Caco-2 (cell line): ENCODE data around the gene PRDX6. TPM values are rescaled to one million over a fixed set of nuclear protein-coding genes. Genes with fewer than 3 reads are reported as not detected.
"Not testable (repeated sequence)": the region's sequence is repeated elsewhere in the genome, so short reads cannot be mapped to it uniquely, and the experiment has no call there.

ENCODE experiments used
- BruUV-seq: library from RNA; stranded (reverse); fragments of 400-500 nt; replicated peaks from 2 replicates; lab custom pipeline; 2021; lab: Mats Ljungman, UMichigan
- CTCF ChIA-PET: fragments of 300-600 bp; sonication (Branson Sonifier 250); formaldehyde crosslinking; loops from one replicate; lab custom pipeline; 2022; ENCODE audit warnings: antibody characterized with exemption; lab: Charles Lee
- POLR2A ChIA-PET: fragments of 300-600 bp; sonication (Branson Sonifier 250); formaldehyde crosslinking; loops from one replicate; lab custom pipeline; 2022; ENCODE audit warnings: antibody characterized with exemption; lab: Charles Lee
- DNase-seq, 2 experiments: peaks; one replicate each; pipeline versions ENCODE4 v3.0.0 to v3.0.0-alpha.2; 2020 to 2022
- H3K27me3 ChIP-seq: replicated peaks from 2 replicates; pipeline ENCODE4 v1.6.0; 2011; ENCODE audit warnings: low read length; ENCODE audit not compliant: control insufficient read depth, insufficient read depth
- H3K36me3 ChIP-seq: 2 replicates; pipeline ENCODE4 v1.5.1; 2011; ENCODE audit warnings: low read length; ENCODE audit not compliant: control insufficient read depth, insufficient read depth
- H3K4me1 ChIP-seq: fragments of 250-450 bp; sonication (Bioruptor Pico); 2 replicates; pipeline ENCODE4 v1.5.1; 2020; ENCODE audit warnings: mild to moderate bottlenecking
- H3K4me3 ChIP-seq: 2 replicates; pipeline ENCODE4 v1.5.1; 2011; ENCODE audit warnings: low read depth, mild to moderate bottlenecking, control low read depth, low read length
- H3K9me3 ChIP-seq: fragments of 250-450 bp; sonication (Bioruptor Pico); 2 replicates; pipeline ENCODE4 v1.5.1; 2020; ENCODE audit warnings: mild to moderate bottlenecking, moderate library complexity
- H3K27ac Mint-ChIP-seq: one replicate; pipeline ENCODE4 v1.8.0; 2022; ENCODE audit warnings: mixed read lengths; ENCODE audit not compliant: unreplicated experiment
- H3K27me3 Mint-ChIP-seq: one replicate; pipeline ENCODE4 v1.8.0; 2022; ENCODE audit warnings: mixed read lengths; ENCODE audit not compliant: insufficient read depth, unreplicated experiment
- H3K36me3 Mint-ChIP-seq: one replicate; pipeline ENCODE4 v1.8.0; 2022; ENCODE audit warnings: mild to moderate bottlenecking, mixed read lengths; ENCODE audit not compliant: insufficient read depth, unreplicated experiment
- H3K4me1 Mint-ChIP-seq: one replicate; pipeline ENCODE4 v1.8.0; 2022; ENCODE audit warnings: low read depth, mixed read lengths; ENCODE audit not compliant: unreplicated experiment
- H3K4me3 Mint-ChIP-seq: one replicate; pipeline ENCODE4 v1.8.0; 2022; ENCODE audit warnings: mild to moderate bottlenecking, moderate library complexity, mixed read lengths; ENCODE audit not compliant: unreplicated experiment
- H3K9me3 Mint-ChIP-seq: one replicate; pipeline ENCODE4 v1.8.0; 2022; ENCODE audit warnings: mixed read lengths; ENCODE audit not compliant: unreplicated experiment
- CTCF ChIP-seq, 2 experiments: fragments of 200-600 bp in 1 of 2; IDR thresholded peaks; 1 replicate in 1 of 2; 2 replicates in 1 of 2; pipeline versions ENCODE4 v1.5.1 to v1.8.0; 2011 to 2022; ENCODE audit warnings: antibody characterized with exemption in 1 of 2, control low read depth in 1 of 2, inconsistent platforms in 1 of 2, low read depth in 1 of 2, low read length in 1 of 2, mild to moderate bottlenecking in 1 of 2, moderate library complexity in 1 of 2; ENCODE audit not compliant: insufficient read depth in 1 of 2, severe bottlenecking in 1 of 2, unreplicated experiment in 1 of 2
- intact Hi-C: fragments of 100-400 bp; cut with micrococcal nuclease; formaldehyde crosslinking; loops from one replicate; pipeline ENCODE4 v1.10.0; 2022; ENCODE audit not compliant: unreplicated experiment
- total RNA-seq: library from RNA; stranded (reverse); gene quantifications from 2 replicates; pipeline ENCODE4 v1.2.3, GENCODE V29; 2022

The PRDX6 gene
- total RNA-seq, 1 experiment from 2014 or later = 540 TPM

- Histone ChIP-seq H3K4me3 (no peak overlapping the region), H3K27me3 (no peaks in the 10 kb centered on the region), H3K36me3 (peaks cover 5% of the 10 kb centered on the region), H3K4me1 (peaks cover 22% of the 10 kb centered on the region), H3K9me3 (peaks cover 20% of the 10 kb centered on the region)
- Mint-ChIP-seq H3K9me3 (peaks cover 8% of the 10 kb centered on the region), H3K4me3 (peak overlapping the region; percentile 93), H3K4me1 (peaks cover 23% of the 10 kb centered on the region), H3K36me3 (peaks cover 66% of the 10 kb centered on the region), H3K27me3 (no peaks in the 10 kb centered on the region), H3K27ac (peak overlapping the region; percentile 97)
- CTCF ChIA-PET = no interaction called here
- DNase-seq = no peak
- intact Hi-C loops = loop anchor here (1.0 to 10.0 kb wide), 4 partner anchors 42 to 761 kb away; partner anchors contain the start of genes CENPL, DARS2 and ZBTB37
- POLR2A ChIA-PET = interaction anchor here (0.6 kb wide), 1 partner anchor 685 kb away, joined by 5 read pairs; no protein-coding TSS in a partner anchor
- TF ChIP-seq CTCF (IDR thresholded peaks at IDR 0.05; ENCODE audit: insufficient read depth in 1 of 2, low read depth in 1 of 2, low read length in 1 of 2, severe bottlenecking in 1 of 2, unreplicated experiment in 1 of 2) = no peak
- no TSS peak for BruUV-seq
Observed at GRCh38 chr1:173473599-173474011, 3.5 kb upstream of the PRDX6 start.

- Mint-ChIP-seq H3K9me3 (peaks cover 8% of the 10 kb centered on the region), H3K27ac (peak overlapping the region; percentile 97), H3K36me3 (peaks cover 67% of the 10 kb centered on the region), H3K27me3 (no peaks in the 10 kb centered on the region), H3K4me3 (peak overlapping the region; percentile 93), H3K4me1 (peaks cover 27% of the 10 kb centered on the region)
- H3K4me3 ChIP-seq = peak overlapping the region; percentile 4; the same call in 1 of the 2 replicates
- H3K27me3 ChIP-seq = no peaks in the 10 kb centered on the region
- BruUV-seq = no TSS peak
- H3K4me1 ChIP-seq = peaks cover 28% of the 10 kb centered on the region
- H3K9me3 ChIP-seq = peaks cover 20% of the 10 kb centered on the region
- peaks cover 5% of the 10 kb centered on the region for H3K36me3 ChIP-seq
- no peak for TF ChIP-seq CTCF (IDR thresholded peaks at IDR 0.05; ENCODE audit: insufficient read depth in 1 of 2, low read depth in 1 of 2, low read length in 1 of 2, severe bottlenecking in 1 of 2, unreplicated experiment in 1 of 2)
- ChIA-PET CTCF (no interaction called here), POLR2A (interaction anchor here (0.6 kb wide), 1 partner anchor 685 kb away, joined by 5 read pairs; no protein-coding TSS in a partner anchor)
- intact Hi-C loops = loop anchor here (1.0 to 10.0 kb wide), 4 partner anchors 43 to 761 kb away; partner anchors contain the start of genes CENPL, DARS2 and ZBTB37
- peak in 1 of 2 experiments; percentile 76 for DNase-seq
Observed at GRCh38 chr1:173474097-173474779, 2.9 kb upstream of the PRDX6 start.

- H3K27me3 ChIP-seq, H3K27me3 Mint-ChIP-seq, CTCF ChIA-PET, H3K9me3 Mint-ChIP-seq, BruUV-seq, H3K36me3 ChIP-seq: not testable (repeated sequence)
- H3K9me3 ChIP-seq = peaks cover 17% of the 10 kb centered on the region
- peaks cover 32% of the 10 kb centered on the region for H3K4me1 ChIP-seq
- H3K4me1 Mint-ChIP-seq = peaks cover 34% of the 10 kb centered on the region
- peak; percentile 78 to 85 for DNase-seq
- H3K36me3 Mint-ChIP-seq = peaks cover 70% of the 10 kb centered on the region
- peak overlapping the region; percentile 93 for H3K4me3 Mint-ChIP-seq
- H3K27ac Mint-ChIP-seq = peak overlapping the region; percentile 97
- intact Hi-C loops = loop anchor here (1.0 to 10.0 kb wide), 5 partner anchors 44 to 760 kb away; partner anchors contain the start of genes CENPL, DARS2, RC3H1 and ZBTB37
- POLR2A ChIA-PET = interaction anchor here (0.9 kb wide), 1 partner anchor 393 kb away, joined by 7 read pairs; the partner anchor contains the start of genes GAS5 and ZBTB37
- peak overlapping the region; percentile 74 for H3K4me3 ChIP-seq
Observed at GRCh38 chr1:173474780-173475421, 2.2 kb upstream of the PRDX6 start.
